ENCODE results near the gene CBX1.
"Not testable (repeated sequence)": the region's sequence is repeated elsewhere in the genome, so short reads cannot be mapped to it uniquely, and the experiment has no call there.

CBX1 gene

DNA sequence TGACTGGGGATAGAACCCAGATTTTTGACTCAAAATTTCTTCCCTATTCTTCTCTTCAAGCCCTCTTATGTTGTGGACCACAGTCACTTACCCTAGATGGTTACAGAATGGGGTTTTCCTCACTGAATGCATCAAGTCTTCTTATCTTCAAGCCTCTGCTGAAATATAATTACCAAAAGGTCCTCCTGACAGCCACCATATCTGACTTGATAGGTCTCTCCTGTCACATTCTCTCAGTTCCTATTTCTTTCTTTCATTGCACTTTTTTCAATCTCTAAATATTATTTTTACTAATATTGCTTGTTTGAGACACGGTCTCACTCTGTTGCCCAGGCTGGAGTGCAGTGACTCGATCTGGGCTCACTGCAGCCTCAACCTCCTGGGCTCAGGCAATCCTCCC is 62.6 kb downstream of the CBX1 start:
- no peak overlapping the region for H3K27ac ChIP-seq (ENCODE audit: low read length)
- DNase-seq (ENCODE audit: low read depth, low spot score), result no peak
- H3K27me3 ChIP-seq (ENCODE audit: control insufficient read depth, insufficient read depth, low read length), result peaks cover 10% of the 10 kb centered on the region
- no CpG with 5 or more reads among the region's 2 CpGs for WGBS (ENCODE audit: insufficient coverage, insufficient read length)
- no peaks in the 10 kb centered on the region for H3K9me3 ChIP-seq (ENCODE audit: control insufficient read depth, insufficient read depth, low read length)
- no peak overlapping the region for H3K4me3 ChIP-seq (ENCODE audit: low read length)
- no peaks in the 10 kb centered on the region for H3K4me1 ChIP-seq (ENCODE audit: control insufficient read depth, insufficient read depth, low read length)
- no peaks in the 10 kb centered on the region for H3K36me3 ChIP-seq (ENCODE audit: control insufficient read depth, insufficient read depth, low read length)

DNA sequence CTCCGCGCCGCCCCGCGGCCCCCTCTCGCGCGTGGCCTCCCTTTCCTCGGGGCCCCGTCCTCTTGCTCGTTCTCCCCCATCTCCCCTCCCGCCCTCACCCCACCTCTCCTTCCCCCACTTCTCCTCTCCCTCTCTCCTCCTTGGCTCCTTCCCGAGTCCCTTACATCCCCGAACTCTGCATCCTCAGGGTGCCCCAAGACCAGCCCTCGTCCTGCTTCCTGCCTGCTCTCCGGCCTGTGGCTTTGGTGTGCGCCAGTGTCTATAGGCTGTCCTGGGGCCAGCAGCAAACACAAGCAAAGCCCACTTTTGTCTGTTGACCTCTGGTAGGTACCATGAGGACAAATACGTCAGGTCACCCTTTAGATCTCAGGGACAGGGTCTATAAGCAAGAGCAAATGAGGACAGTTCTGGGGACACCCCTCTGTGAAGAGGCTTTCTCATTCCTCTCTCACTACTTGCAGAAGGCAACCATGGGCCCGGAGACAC is 63.4 kb downstream of the CBX1 start:
- Histone ChIP-seq H3K36me3 (ENCODE audit: control insufficient read depth, insufficient read depth, low read length) (no peaks in the 10 kb centered on the region), H3K9me3 (ENCODE audit: control insufficient read depth, insufficient read depth, low read length) (no peaks in the 10 kb centered on the region), H3K4me1 (ENCODE audit: control insufficient read depth, insufficient read depth, low read length) (no peaks in the 10 kb centered on the region), H3K27me3 (ENCODE audit: control insufficient read depth, insufficient read depth, low read length) (peaks cover 10% of the 10 kb centered on the region), H3K4me3 (ENCODE audit: low read length) (peak overlapping the region; percentile 21; the same call in 1 of the 2 replicates), H3K27ac (ENCODE audit: low read length) (no peak overlapping the region)
- no CpG with 5 or more reads among the region's 19 CpGs for WGBS (ENCODE audit: insufficient coverage, insufficient read length)
- DNase-seq (ENCODE audit: low read depth, low spot score), result no peak

DNA sequence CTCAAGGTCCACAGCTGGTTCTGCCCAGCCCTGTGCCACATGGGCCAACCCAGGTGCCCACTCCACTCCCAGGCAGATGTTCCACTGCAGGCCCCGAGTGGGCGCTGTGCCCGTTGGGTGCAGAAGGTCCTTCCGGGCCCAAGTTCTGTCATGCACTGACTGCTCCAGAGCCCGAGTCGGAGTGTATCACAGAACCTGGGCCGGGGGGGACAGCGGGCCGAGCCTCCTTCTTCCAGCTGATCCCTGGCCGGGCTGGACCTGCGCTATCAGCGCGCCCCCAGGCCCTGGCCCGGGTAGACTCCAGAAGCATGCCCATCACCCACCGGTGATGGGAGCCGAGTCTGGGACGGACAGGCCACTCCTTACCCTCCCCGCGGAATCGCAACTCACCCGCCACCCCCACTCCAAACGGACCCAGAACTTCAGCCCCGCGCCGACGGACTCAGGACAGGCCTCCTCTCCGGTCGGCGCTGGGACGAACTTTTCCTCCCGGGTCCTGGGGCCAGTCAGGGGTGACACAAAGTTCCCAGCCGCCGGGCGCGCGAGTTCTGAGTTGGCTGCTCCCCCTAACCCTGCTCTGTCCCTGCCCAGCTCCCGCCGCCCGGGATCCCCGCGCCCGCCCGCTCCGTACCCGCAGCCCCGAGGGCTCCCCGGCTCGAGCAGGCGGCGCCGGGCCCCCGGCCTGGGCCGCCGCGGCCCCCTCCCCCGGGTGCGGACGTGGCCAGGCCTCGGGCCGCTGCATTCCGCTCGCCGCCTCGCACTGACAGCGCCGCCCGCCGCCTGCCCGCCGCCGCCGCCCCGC is 64.0 kb downstream of the CBX1 start, which contains the start of gene COPZ2:
COPZ2 (minus strand) TSS at position 762 of the 802 bp plus-strand sequence; CDS start at position 742, 20 bp downstream.
- Histone ChIP-seq H3K27ac (ENCODE audit: low read length) (no peak within 1 kb of the TSS), H3K27me3 (ENCODE audit: control insufficient read depth, insufficient read depth, low read length) (peaks cover 10% of the 10 kb centered on the region), H3K9me3 (ENCODE audit: control insufficient read depth, insufficient read depth, low read length) (no peaks in the 10 kb centered on the region), H3K4me3 (ENCODE audit: low read length) (peak within 1 kb of the TSS; percentile 41), H3K36me3 (ENCODE audit: control insufficient read depth, insufficient read depth, low read length) (no peaks in the 10 kb centered on the region), H3K4me1 (ENCODE audit: control insufficient read depth, insufficient read depth, low read length) (no peaks in the 10 kb centered on the region)
- no peak for DNase-seq (ENCODE audit: low read depth, low spot score)
- WGBS (ENCODE audit: insufficient coverage, insufficient read length), result no CpG with 5 or more reads among the region's 73 CpGs

DNA sequence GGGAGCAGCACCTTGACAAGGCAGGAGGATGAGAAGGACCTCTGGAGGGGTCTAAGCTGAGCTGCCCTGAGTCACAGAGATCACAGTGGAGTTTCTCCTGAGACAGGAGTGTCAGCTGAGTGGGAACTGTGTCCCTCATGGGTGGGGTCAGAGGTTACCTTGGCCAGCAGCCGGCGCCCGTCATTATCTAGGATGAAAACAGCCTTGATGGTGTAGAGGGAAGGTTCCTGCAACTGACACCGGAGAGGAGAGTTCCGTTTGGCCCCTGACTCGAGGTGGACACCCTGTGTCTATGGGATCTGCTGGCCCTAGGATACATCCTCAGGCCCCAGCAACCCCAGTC is 64.6 kb downstream of the CBX1 start:
- DNase-seq (ENCODE audit: low read depth, low spot score), result no peak
- H3K4me3 ChIP-seq (ENCODE audit: low read length), result no peak overlapping the region; the same call in 1 of the 2 replicates
- peaks cover 10% of the 10 kb centered on the region for H3K27me3 ChIP-seq (ENCODE audit: control insufficient read depth, insufficient read depth, low read length)
- H3K27ac ChIP-seq (ENCODE audit: low read length), result no peak overlapping the region
- H3K36me3 ChIP-seq (ENCODE audit: control insufficient read depth, insufficient read depth, low read length), result no peaks in the 10 kb centered on the region
- H3K9me3 ChIP-seq (ENCODE audit: control insufficient read depth, insufficient read depth, low read length), result no peaks in the 10 kb centered on the region
- H3K4me1 ChIP-seq (ENCODE audit: control insufficient read depth, insufficient read depth, low read length), result no peaks in the 10 kb centered on the region
- WGBS (ENCODE audit: insufficient coverage, insufficient read length), result no CpG with 5 or more reads among the region's 6 CpGs

DNA sequence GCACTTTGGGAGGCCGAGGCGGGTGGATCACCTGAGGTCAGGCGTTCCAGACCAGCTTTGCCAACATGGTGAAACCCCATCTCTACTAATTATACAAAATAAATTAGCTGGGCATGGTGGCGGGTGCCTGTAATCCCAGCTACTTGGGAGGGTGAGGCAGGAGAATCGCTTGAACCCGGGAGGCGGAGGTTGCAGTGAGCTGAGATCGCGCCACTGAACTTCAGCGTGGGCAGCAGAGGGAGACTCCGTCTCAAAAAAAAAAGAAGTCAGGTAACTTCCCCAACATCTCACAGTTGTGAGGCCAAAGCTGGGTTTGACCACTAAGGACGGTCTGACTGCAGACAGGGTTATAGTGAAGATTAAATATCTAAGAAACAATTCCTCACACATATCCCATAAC is 66.5 kb downstream of the CBX1 start:
- H3K27me3 ChIP-seq (ENCODE audit: control insufficient read depth, insufficient read depth, low read length); H3K4me3 ChIP-seq (ENCODE audit: low read length); H3K4me1 ChIP-seq (ENCODE audit: control insufficient read depth, insufficient read depth, low read length); H3K27ac ChIP-seq (ENCODE audit: low read length); H3K36me3 ChIP-seq (ENCODE audit: control insufficient read depth, insufficient read depth, low read length); H3K9me3 ChIP-seq (ENCODE audit: control insufficient read depth, insufficient read depth, low read length); DNase-seq (ENCODE audit: low read depth, low spot score): not testable (repeated sequence)
- WGBS (ENCODE audit: insufficient coverage, insufficient read length), result no CpG with 5 or more reads among the region's 12 CpGs

DNA sequence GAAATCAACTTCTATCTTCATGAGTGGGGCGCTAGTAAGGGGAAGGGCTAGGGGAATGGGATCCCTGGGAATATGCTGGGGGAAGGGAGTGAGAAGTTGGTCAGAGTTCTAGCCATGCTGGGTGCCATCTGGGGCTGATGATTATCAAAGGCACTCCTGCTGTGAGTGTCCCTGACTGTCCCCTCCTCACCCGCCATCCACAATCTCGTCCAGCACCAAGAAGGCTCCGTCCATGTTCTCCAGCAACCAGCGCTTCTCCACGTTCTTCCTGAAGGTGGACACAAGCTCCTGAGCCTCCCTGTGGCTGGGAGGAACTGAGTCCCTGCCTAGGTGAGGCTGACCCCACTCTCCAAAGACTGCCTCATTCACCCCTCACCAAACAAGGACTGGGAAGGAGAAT is 69.3 kb downstream of the CBX1 start:
- no peak overlapping the region for H3K27ac ChIP-seq (ENCODE audit: low read length)
- DNase-seq (ENCODE audit: low read depth, low spot score), result no peak
- no peaks in the 10 kb centered on the region for H3K4me1 ChIP-seq (ENCODE audit: control insufficient read depth, insufficient read depth, low read length)
- H3K4me3 ChIP-seq (ENCODE audit: low read length), result no peak overlapping the region
- H3K36me3 ChIP-seq (ENCODE audit: control insufficient read depth, insufficient read depth, low read length), result no peaks in the 10 kb centered on the region
- no CpG with 5 or more reads among the region's 6 CpGs for WGBS (ENCODE audit: insufficient coverage, insufficient read length)
- H3K9me3 ChIP-seq (ENCODE audit: control insufficient read depth, insufficient read depth, low read length), result no peaks in the 10 kb centered on the region
- H3K27me3 ChIP-seq (ENCODE audit: control insufficient read depth, insufficient read depth, low read length), result peaks cover 5% of the 10 kb centered on the region

DNA sequence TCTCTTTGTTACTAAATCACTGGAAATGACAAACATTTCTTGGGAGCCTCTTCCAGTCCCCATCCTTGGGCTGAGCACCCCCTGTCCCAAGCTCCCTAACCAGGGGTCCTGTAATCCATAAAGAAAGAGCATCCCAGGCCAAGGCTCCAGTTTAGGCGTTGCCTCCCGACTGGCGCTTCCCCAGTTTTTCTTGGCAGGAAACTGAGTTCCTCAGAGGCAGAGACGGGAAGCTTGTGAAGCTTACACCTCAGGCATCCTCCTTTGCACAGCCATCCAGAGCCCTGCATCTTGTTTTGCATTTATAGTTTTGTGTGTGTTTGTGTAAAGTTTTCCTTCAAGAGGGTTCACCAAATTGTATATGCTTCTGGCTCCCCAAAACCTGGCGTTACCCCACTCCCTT is 70.7 kb downstream of the CBX1 start:
- no CpG with 5 or more reads among the region's 5 CpGs for WGBS (ENCODE audit: insufficient coverage, insufficient read length)
- H3K9me3 ChIP-seq (ENCODE audit: control insufficient read depth, insufficient read depth, low read length), result no peaks in the 10 kb centered on the region

DNA sequence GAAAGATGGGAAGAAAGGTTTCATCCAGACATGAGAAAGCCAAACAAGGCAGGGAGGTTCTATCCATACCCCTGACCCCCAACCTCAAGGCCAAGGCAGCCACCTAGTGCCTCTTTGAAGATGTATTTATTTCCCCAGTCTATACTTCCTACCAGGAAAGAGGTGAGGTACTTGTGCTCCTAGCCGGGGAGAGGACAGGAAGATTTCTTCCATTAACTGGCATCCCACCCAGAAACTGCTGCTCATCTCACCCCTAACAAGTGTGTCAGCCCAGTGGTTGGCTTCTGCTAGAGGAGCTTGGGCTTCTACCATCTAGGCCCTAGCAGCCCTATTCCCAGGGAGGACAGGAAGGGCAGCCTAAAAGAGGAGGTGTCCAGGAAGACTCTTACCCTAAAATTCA is 72.5 kb downstream of the CBX1 start:
- H3K27ac ChIP-seq (ENCODE audit: low read length), result no peak overlapping the region
- no peaks in the 10 kb centered on the region for H3K36me3 ChIP-seq (ENCODE audit: control insufficient read depth, insufficient read depth, low read length)
- H3K4me1 ChIP-seq (ENCODE audit: control insufficient read depth, insufficient read depth, low read length), result peaks cover 4% of the 10 kb centered on the region; the same call in 1 of the 2 replicates
- H3K9me3 ChIP-seq (ENCODE audit: control insufficient read depth, insufficient read depth, low read length), result no peaks in the 10 kb centered on the region
- no CpG with 5 or more reads among the region's 1 CpG for WGBS (ENCODE audit: insufficient coverage, insufficient read length)
- no peak overlapping the region for H3K4me3 ChIP-seq (ENCODE audit: low read length)
- H3K27me3 ChIP-seq (ENCODE audit: control insufficient read depth, insufficient read depth, low read length), result peaks cover 7% of the 10 kb centered on the region; the same call in 1 of the 2 replicates
- no peak for DNase-seq (ENCODE audit: low read depth, low spot score)

More for the DNA sequence above, 70.7 kb downstream of the CBX1 start:
- Histone ChIP-seq H3K27me3 (ENCODE audit: control insufficient read depth, insufficient read depth, low read length) (peaks cover 3% of the 10 kb centered on the region; the same call in 1 of the 2 replicates), H3K4me3 (ENCODE audit: low read length) (no peak overlapping the region), H3K4me1 (ENCODE audit: control insufficient read depth, insufficient read depth, low read length) (peaks cover 3% of the 10 kb centered on the region; the same call in 1 of the 2 replicates), H3K36me3 (ENCODE audit: control insufficient read depth, insufficient read depth, low read length) (no peaks in the 10 kb centered on the region), H3K27ac (ENCODE audit: low read length) (no peak overlapping the region)
- DNase-seq (ENCODE audit: low read depth, low spot score), result no peak

DNA sequence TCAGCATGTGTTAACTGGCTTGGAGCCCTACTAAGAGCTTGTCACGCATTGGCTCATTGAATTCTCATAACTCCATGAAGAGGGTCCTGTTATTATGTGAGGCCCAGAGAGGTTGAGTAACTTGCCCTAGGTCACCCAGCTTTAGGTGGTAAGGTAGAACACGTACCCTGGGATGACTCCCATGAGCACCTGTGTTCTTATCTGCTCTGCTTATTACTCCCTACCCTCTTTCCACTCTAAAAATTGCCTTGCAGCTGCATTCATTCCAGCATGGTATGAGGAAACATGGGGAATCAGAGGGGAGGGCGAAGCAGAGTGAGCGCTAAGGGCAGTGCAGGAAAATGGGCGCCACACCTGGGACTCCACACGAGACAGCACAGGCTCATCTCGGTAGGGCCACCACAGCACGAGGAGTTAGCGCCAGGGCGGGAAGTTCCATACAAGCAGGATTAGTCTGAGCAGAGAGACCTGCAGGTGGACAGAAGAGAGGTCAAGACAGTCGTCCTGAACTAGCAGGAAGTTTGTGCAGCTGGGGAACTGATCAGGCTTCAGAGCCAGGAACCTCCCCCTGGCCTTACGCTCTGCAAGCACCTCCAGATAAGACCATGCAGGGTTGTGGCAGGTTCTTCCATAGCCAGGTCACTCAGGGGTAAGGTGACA is 73.8 kb downstream of the CBX1 start:
- Histone ChIP-seq H3K4me1 (ENCODE audit: control insufficient read depth, insufficient read depth, low read length) (peaks cover 4% of the 10 kb centered on the region; the same call in 1 of the 2 replicates), H3K27ac (ENCODE audit: low read length) (no peak overlapping the region), H3K4me3 (ENCODE audit: low read length) (no peak overlapping the region), H3K9me3 (ENCODE audit: control insufficient read depth, insufficient read depth, low read length) (no peaks in the 10 kb centered on the region), H3K27me3 (ENCODE audit: control insufficient read depth, insufficient read depth, low read length) (peaks cover 7% of the 10 kb centered on the region; the same call in 1 of the 2 replicates), H3K36me3 (ENCODE audit: control insufficient read depth, insufficient read depth, low read length) (no peaks in the 10 kb centered on the region)
- DNase-seq (ENCODE audit: low read depth, low spot score), result no peak
- no CpG with 5 or more reads among the region's 12 CpGs for WGBS (ENCODE audit: insufficient coverage, insufficient read length)

DNA sequence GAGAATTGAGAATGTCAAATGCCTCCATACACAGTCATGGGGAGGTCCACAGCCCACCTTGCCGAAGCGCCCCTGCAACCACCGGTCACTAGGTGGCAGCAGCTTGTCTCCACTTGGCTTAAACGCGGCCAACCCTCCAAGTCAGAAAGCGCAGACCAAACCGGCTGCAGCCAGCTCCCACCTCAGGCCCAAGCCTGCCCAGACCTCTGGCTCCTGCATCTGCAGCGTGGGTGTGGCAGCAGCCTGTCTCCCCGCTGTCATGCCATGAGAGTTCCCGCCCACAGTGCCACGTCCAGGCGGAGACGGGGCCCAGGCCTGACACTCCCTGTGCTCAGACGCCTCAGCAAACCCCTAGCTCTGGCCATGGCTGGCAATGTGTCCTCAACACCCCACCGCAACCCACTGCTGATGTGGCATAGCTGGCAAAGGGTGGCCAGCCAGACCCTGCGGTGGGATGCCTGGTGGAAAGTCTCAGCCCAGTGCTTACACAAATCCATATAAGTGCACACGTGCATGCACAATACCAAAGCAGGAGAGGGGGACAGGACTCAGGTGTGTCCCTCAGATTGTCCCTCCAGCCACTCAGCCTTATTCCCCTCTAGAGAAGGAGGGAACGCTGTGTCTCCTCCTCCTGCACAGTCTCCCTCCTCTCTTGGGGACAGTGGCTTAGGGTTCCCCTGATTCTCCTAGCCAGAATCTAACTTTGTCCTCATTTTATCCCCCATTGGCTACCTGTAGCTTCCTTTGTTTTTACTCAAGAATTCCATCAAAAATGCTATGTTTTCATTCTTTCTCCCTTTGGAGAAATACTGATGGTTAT is 74.6 kb downstream of the CBX1 start:
- peaks cover 7% of the 10 kb centered on the region; the same call in 1 of the 2 replicates for H3K27me3 ChIP-seq (ENCODE audit: control insufficient read depth, insufficient read depth, low read length)
- H3K4me3 ChIP-seq (ENCODE audit: low read length), result no peak overlapping the region
- WGBS (ENCODE audit: insufficient coverage, insufficient read length), result no CpG with 5 or more reads among the region's 18 CpGs
- no peaks in the 10 kb centered on the region for H3K36me3 ChIP-seq (ENCODE audit: control insufficient read depth, insufficient read depth, low read length)
- DNase-seq (ENCODE audit: low read depth, low spot score), result no peak
- no peaks in the 10 kb centered on the region for H3K9me3 ChIP-seq (ENCODE audit: control insufficient read depth, insufficient read depth, low read length)
- peaks cover 4% of the 10 kb centered on the region; the same call in 1 of the 2 replicates for H3K4me1 ChIP-seq (ENCODE audit: control insufficient read depth, insufficient read depth, low read length)
- H3K27ac ChIP-seq (ENCODE audit: low read length), result no peak overlapping the region

Measured in iPS DF 6.9 (cell line).